Spinal cord (tissue), 10 donors: ENCODE data around the gene LCTL. TPM values are rescaled to one million over a fixed set of nuclear protein-coding genes. Genes with fewer than 3 reads are reported as not detected.
"Not testable (repeated sequence)": the region's sequence is repeated elsewhere in the genome, so short reads cannot be mapped to it uniquely, and the experiment has no call there.

Experiments used
- DNase-seq, 6 donors: peaks; one replicate each; pipeline versions ENCODE4 v3.0.0 to v3.0.0-alpha.2; 2013 to 2015; ENCODE audit warnings: low spot score in 6 of 6, low read depth in 4 of 6
- H3K27ac ChIP-seq: one replicate; pipeline ENCODE4 v1.5.1; 2013; ENCODE audit warnings: low read depth, low read length, control low read depth
- H3K27me3 ChIP-seq: one replicate; pipeline ENCODE4 v1.6.1; 2013; ENCODE audit warnings: low read length; ENCODE audit not compliant: control insufficient read depth, insufficient read depth
- H3K36me3 ChIP-seq: one replicate; pipeline ENCODE4 v1.6.1; 2013; ENCODE audit warnings: low read length; ENCODE audit not compliant: control insufficient read depth, insufficient read depth
- H3K4me1 ChIP-seq: one replicate; pipeline ENCODE4 v1.6.1; 2013; ENCODE audit warnings: low read length; ENCODE audit not compliant: control insufficient read depth, insufficient read depth
- H3K4me3 ChIP-seq: one replicate; pipeline ENCODE4 v1.5.1; 2013; ENCODE audit warnings: low read depth, low read length, control low read depth
- H3K9me3 ChIP-seq: one replicate; pipeline ENCODE4 v1.6.1; 2013; ENCODE audit warnings: low read length; ENCODE audit not compliant: control insufficient read depth, insufficient read depth
- WGBS: methylation state at CpG from one replicate; pipeline ENCODE4 v1.1.5; 2013; ENCODE audit warnings: missing lambda C conversion rate; ENCODE audit not compliant: insufficient coverage; 5-methylcytosine and 5-hydroxymethylcytosine counted together
- polyA plus RNA-seq, 2 donors: library from polyadenylated mRNA; unstranded; fragments of 120-200 nt; gene quantifications; one replicate each; pipeline ENCODE4 v1.2.1, GENCODE V29; 2013; ENCODE audit not compliant: insufficient read length in 2 of 2
- total RNA-seq, 2 donors: library from RNA; depleted of rRNA in 1 of 2; stranded (reverse); fragments of 120-200 nt in 1 of 2; fragments of >200 nt in 1 of 2; gene quantifications; one replicate each; pipeline versions ENCODE4 v1.2.3 to v1.2.4, GENCODE V29; 2013 to 2014
- donor health status: healthy.

Gene LCTL
- total and polyA plus RNA-seq, 4 donors: 0.10 to 0.54 (median 0.38) TPM

DNA sequence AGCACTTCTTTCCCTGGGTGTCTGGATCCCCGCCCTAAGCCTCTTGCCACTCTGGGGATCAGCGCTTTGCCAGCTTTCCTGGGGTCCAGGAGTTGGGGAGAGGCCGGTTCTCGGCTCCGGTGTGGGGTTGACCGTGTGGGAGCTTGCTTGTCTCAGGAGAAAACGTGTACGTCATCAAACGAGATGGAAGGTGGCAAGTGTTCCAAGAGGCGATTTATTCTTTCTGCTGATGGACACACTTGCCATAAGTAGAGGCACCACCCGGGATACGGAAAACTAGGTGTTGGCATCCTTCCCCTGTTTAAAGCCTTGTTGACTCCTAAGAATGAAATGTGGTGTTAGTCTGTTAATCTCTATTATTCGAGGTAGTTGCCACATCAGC, 60.4 kb downstream of the LCTL start:
- H3K36me3 ChIP-seq: peaks cover 9% of the 10 kb centered on the region
- peak in 1 of 6 donors; percentile 17 for DNase-seq
- no peaks in the 10 kb centered on the region for H3K9me3 ChIP-seq
- 0% methylated on average over 12 of the region's 13 CpGs for WGBS
- H3K4me1 ChIP-seq: no peaks in the 10 kb centered on the region
- no peaks in the 10 kb centered on the region for H3K27me3 ChIP-seq
- H3K4me3 ChIP-seq: peak overlapping the region; percentile 99
- H3K27ac ChIP-seq: peak overlapping the region; percentile 90

GRCh38 chr15:66504563-66505429, 61.0 kb downstream of the LCTL start, which contains the start of the genes RPL4 and ZWILCH:
Gene RPL4 (minus strand): TSS chr15:66504855. CDS start chr15:66504790, 65 bp downstream.
Gene ZWILCH (plus strand): TSS chr15:66505326. CDS start chr15:66505339, 13 bp downstream.
- Histone ChIP-seq H3K27me3 (no peaks in the 10 kb centered on the region), H3K36me3 (peaks cover 15% of the 10 kb centered on the region), H3K27ac (peak within 1 kb of the TSS; percentile 90), H3K4me3 (peak within 1 kb of the TSS; percentile 99), H3K4me1 (no peaks in the 10 kb centered on the region), H3K9me3 (no peaks in the 10 kb centered on the region)
- WGBS: 0% methylated on average over 34 of the region's 46 CpGs
- DNase-seq: peak; percentile 70 to 96 (median 84)

DNA sequence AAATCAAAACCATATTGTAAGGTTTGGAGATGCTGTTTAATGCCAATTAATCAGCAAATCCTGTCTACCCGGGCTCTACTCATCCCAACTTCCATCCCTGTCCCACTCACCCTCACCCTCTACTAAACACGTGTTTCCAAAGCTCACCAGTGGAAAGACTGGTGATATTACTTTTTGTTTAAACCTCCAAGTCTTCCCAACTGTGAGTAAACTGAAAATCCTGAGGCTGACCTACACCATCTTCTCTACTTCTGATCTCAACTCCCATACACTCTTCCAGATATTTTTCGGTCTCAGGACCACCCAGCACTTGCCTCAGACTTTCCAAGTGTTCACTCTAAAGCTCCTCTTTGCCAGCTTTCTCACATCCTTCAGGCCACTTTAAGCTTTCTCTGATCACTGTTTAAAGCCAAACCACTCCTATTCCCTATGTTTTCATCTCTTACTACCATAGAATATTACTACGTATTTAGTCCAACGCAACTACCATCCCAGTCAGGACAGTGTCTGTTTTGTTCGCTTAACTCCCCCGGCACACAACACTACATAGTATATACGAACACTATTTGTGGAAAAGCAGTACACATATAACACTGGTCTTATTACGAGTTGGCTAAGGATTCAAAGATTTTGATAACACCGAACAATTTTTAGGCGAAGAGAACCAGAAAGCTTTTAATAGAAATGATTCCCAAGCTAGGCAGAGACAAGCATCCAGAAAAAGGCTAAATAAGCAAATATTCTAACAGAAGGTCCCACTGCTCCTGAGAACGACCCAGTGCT, 61.8 kb downstream of the LCTL start:
- H3K4me1 ChIP-seq: no peaks in the 10 kb centered on the region
- peak overlapping the region; percentile 99 for H3K4me3 ChIP-seq
- no peaks in the 10 kb centered on the region for H3K27me3 ChIP-seq
- no peaks in the 10 kb centered on the region for H3K9me3 ChIP-seq
- H3K36me3 ChIP-seq: peaks cover 20% of the 10 kb centered on the region
- H3K27ac ChIP-seq: peak overlapping the region; percentile 90
- WGBS: 5% methylated on average over 6 of the region's 12 CpGs
- no peak for DNase-seq

GRCh38 chr15:66503041-66503648, 62.7 kb downstream of the LCTL start:
- not testable (repeated sequence) for H3K9me3 ChIP-seq, DNase-seq, H3K4me1 ChIP-seq, H3K27me3 ChIP-seq
- peak overlapping the region; percentile 99 for H3K4me3 ChIP-seq
- H3K36me3 ChIP-seq: peaks cover 25% of the 10 kb centered on the region
- 77% methylated on average over 3 of the region's 13 CpGs for WGBS
- H3K27ac ChIP-seq: peak overlapping the region; percentile 6

- no peaks in the 10 kb centered on the region for H3K27me3 ChIP-seq
- no peak overlapping the region for H3K4me3 ChIP-seq
- no peaks in the 10 kb centered on the region for H3K9me3 ChIP-seq
- H3K27ac ChIP-seq: no peak overlapping the region
- no peaks in the 10 kb centered on the region for H3K4me1 ChIP-seq
- H3K36me3 ChIP-seq: peaks cover 25% of the 10 kb centered on the region
- DNase-seq: no peak
- 88% methylated on average over 10 of the region's 10 CpGs for WGBS
Measured at GRCh38 chr15:66502491-66502890, 63.3 kb downstream of the LCTL start.

DNA sequence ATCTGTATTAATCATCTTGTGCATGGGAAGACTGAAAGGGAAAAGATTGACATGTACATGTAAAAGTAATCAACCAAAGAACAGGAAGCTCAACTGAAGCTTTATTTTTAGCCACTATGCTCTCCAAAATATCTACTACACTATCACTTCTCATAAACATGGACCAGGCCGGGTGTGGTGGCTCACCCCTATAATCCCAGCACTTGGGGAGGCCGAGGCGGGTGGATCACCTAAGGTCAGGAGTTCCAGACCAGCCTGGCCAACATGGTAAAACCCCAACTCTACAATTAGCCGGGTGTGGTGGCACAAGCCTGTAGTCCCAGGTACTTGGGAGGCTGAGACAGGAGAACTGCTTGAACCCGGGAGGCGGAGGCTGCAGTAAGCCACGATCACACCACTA, 65.5 kb downstream of the LCTL start:
- DNase-seq, H3K9me3 ChIP-seq, H3K4me3 ChIP-seq, H3K27ac ChIP-seq, H3K27me3 ChIP-seq: not testable (repeated sequence)
- peaks cover 33% of the 10 kb centered on the region for H3K36me3 ChIP-seq
- peaks cover 14% of the 10 kb centered on the region for H3K4me1 ChIP-seq
- WGBS: 82% methylated on average over 6 of the region's 7 CpGs

- 75% methylated on average over 2 of the region's 3 CpGs for WGBS
- no peaks in the 10 kb centered on the region for H3K9me3 ChIP-seq
- H3K36me3 ChIP-seq: peaks cover 37% of the 10 kb centered on the region
- H3K27ac ChIP-seq: peak overlapping the region; percentile 54
- no peak overlapping the region for H3K4me3 ChIP-seq
- DNase-seq: peak in 2 of 6 donors; percentile 63 to 73
- H3K27me3 ChIP-seq: no peaks in the 10 kb centered on the region
- H3K4me1 ChIP-seq: peaks cover 14% of the 10 kb centered on the region
Measured at GRCh38 chr15:66498501-66499386, 67.1 kb downstream of the LCTL start.
